ENCODE results near the gene LEF1.

LEF1 gene

GRCh38 chr4:108168671-108169523 lies at the start of gene LEF1:
TSS of gene LEF1 (minus strand) at chr4:108168932. CDS start at chr4:108167767, 1,165 bp downstream.
- DNase-seq (ENCODE audit: low read depth in 3 of 3), result peak; percentile 59 to 70 (median 64)

GRCh38 chr4:108216510-108216909 lies 47.8 kb upstream of the LEF1 start:
- DNase-seq (ENCODE audit: low read depth in 3 of 3), result no peak

GRCh38 chr4:108215055-108215454 lies 46.3 kb upstream of the LEF1 start:
- no peak for DNase-seq (ENCODE audit: low read depth in 3 of 3)

- no peak for DNase-seq (ENCODE audit: low read depth in 3 of 3)
Measured at GRCh38 chr4:108213723-108214122, 45.0 kb upstream of the LEF1 start.

GRCh38 chr4:108213308-108213707 lies 44.6 kb upstream of the LEF1 start:
- no peak for DNase-seq (ENCODE audit: low read depth in 3 of 3)

GRCh38 chr4:108210989-108211835 lies 42.5 kb upstream of the LEF1 start:
- no peak for DNase-seq (ENCODE audit: low read depth in 3 of 3)

- no peak for DNase-seq (ENCODE audit: low read depth in 3 of 3)
Measured at GRCh38 chr4:108209489-108209888, 40.8 kb upstream of the LEF1 start.

GRCh38 chr4:108205859-108206258 lies 37.1 kb upstream of the LEF1 start:
- no peak for DNase-seq (ENCODE audit: low read depth in 3 of 3)

- no peak for DNase-seq (ENCODE audit: low read depth in 3 of 3)
Measured at GRCh38 chr4:108204518-108204917, 35.8 kb upstream of the LEF1 start.

GRCh38 chr4:108203377-108203776 lies 34.6 kb upstream of the LEF1 start:
- DNase-seq (ENCODE audit: low read depth in 3 of 3), result no peak

GRCh38 chr4:108201774-108202173 lies 33.0 kb upstream of the LEF1 start:
- DNase-seq (ENCODE audit: low read depth in 3 of 3), result no peak

GRCh38 chr4:108199881-108200280 lies 31.1 kb upstream of the LEF1 start:
- DNase-seq (ENCODE audit: low read depth in 3 of 3), result no peak

GRCh38 chr4:108193886-108194672 lies 25.3 kb upstream of the LEF1 start:
- no peak for DNase-seq (ENCODE audit: low read depth in 3 of 3)

GRCh38 chr4:108192935-108193334 lies 24.2 kb upstream of the LEF1 start:
- no peak for DNase-seq (ENCODE audit: low read depth in 3 of 3)

- no peak for DNase-seq (ENCODE audit: low read depth in 3 of 3)
Measured at GRCh38 chr4:108192056-108192455, 23.3 kb upstream of the LEF1 start.

- DNase-seq (ENCODE audit: low read depth in 3 of 3), result no peak
Measured at GRCh38 chr4:108191269-108191914, 22.7 kb upstream of the LEF1 start.

GRCh38 chr4:108188770-108189169 lies 20.0 kb upstream of the LEF1 start:
- no peak for DNase-seq (ENCODE audit: low read depth in 3 of 3)

- no peak for DNase-seq (ENCODE audit: low read depth in 3 of 3)
Measured at GRCh38 chr4:108185252-108185651, 16.5 kb upstream of the LEF1 start.

- no peak for DNase-seq (ENCODE audit: low read depth in 3 of 3)
Measured at GRCh38 chr4:108184453-108185049, 15.8 kb upstream of the LEF1 start.

GRCh38 chr4:108181704-108182103 lies 13.0 kb upstream of the LEF1 start:
- no peak for DNase-seq (ENCODE audit: low read depth in 3 of 3)

GRCh38 chr4:108180513-108180912 lies 11.8 kb upstream of the LEF1 start:
- DNase-seq (ENCODE audit: low read depth in 3 of 3), result no peak

Data from stimulated activated CD4-positive, alpha-beta T cell treated with anti-CD3 and anti-CD28 coated beads, TNF-alpha, amount 100 ng/mL, for 4 hours (primary cell).